Measurements from ENCODE around the gene ZCCHC9. TPM values are rescaled to one million over a fixed set of nuclear protein-coding genes. Genes with fewer than 3 reads are reported as not detected.
"Not testable (repeated sequence)": the region's sequence is repeated elsewhere in the genome, so short reads cannot be mapped to it uniquely, and the experiment has no call there.

ZCCHC9 gene
- total RNA-seq, 1 donor from 2014 or later, result 22.5 TPM

- H3K4me3 ChIP-seq (ENCODE audit: insufficient read depth, low read depth, low read length), result no peak overlapping the region
- H3K27ac Mint-ChIP-seq (ENCODE audit: unreplicated experiment), result peak overlapping the region; percentile 91
- peaks cover 5% of the 10 kb centered on the region for H3K9me3 Mint-ChIP-seq (ENCODE audit: unreplicated experiment)
- peak; percentile 87 for FAIRE-seq
- H3K36me3 Mint-ChIP-seq (ENCODE audit: low read depth, unreplicated experiment), result peaks cover 2% of the 10 kb centered on the region
- no peak overlapping the region for H2AFZ ChIP-seq (ENCODE audit: low read depth, low read length)
- no peaks in the 10 kb centered on the region for H3K36me3 ChIP-seq (ENCODE audit: insufficient read depth, low read length)
- H3K27ac ChIP-seq (ENCODE audit: low read depth, low read length), result peak overlapping the region; percentile 63
- no peak for TF ChIP-seq EZH2 (IDR thresholded peaks at IDR 0.05; ENCODE audit: insufficient read depth, low read length)
- no peak for TF ChIP-seq CTCF (IDR thresholded peaks at IDR 0.05; ENCODE audit: insufficient read depth, low read depth, low read length)
- peaks cover 46% of the 10 kb centered on the region for H3K79me2 ChIP-seq (ENCODE audit: insufficient read depth, low read length)
- H3K4me1 Mint-ChIP-seq (ENCODE audit: low read depth, unreplicated experiment), result peaks cover 20% of the 10 kb centered on the region
- peaks cover 15% of the 10 kb centered on the region for H3K4me1 ChIP-seq (ENCODE audit: insufficient read depth, low read length)
- no peak overlapping the region for H3K4me3 Mint-ChIP-seq (ENCODE audit: unreplicated experiment)
- no peaks in the 10 kb centered on the region for H3K27me3 Mint-ChIP-seq (ENCODE audit: low read depth, unreplicated experiment)
- peak; percentile 86 for DNase-seq (ENCODE audit: low read depth)
- H3K9ac ChIP-seq (ENCODE audit: low read length), result peak overlapping the region; percentile 25
- peak overlapping the region; percentile 39 for H3K4me2 ChIP-seq (ENCODE audit: low read length)
- H4K20me1 ChIP-seq (ENCODE audit: insufficient read depth, low read length), result peaks cover 3% of the 10 kb centered on the region
- no peaks in the 10 kb centered on the region for H3K9me3 ChIP-seq (ENCODE audit: insufficient read depth, low read depth, low read length)
- H3K27me3 ChIP-seq (ENCODE audit: insufficient read depth, low read length), result no peaks in the 10 kb centered on the region
These were observed 32.7 kb upstream of the ZCCHC9 start for GRCh38 chr5:81268521-81269196.

- TF ChIP-seq CTCF (IDR thresholded peaks at IDR 0.05; ENCODE audit: insufficient read depth, low read depth, low read length), result no peak
- no peak for TF ChIP-seq EZH2 (IDR thresholded peaks at IDR 0.05; ENCODE audit: insufficient read depth, low read length)
- DNase-seq (ENCODE audit: low read depth) (no peak), FAIRE-seq (no peak)
- H3K9me3 ChIP-seq (ENCODE audit: insufficient read depth, low read depth, low read length), result no peaks in the 10 kb centered on the region
- H3K4me1 ChIP-seq (ENCODE audit: insufficient read depth, low read length), result peaks cover 15% of the 10 kb centered on the region
- Mint-ChIP-seq H3K4me3 (ENCODE audit: unreplicated experiment) (no peak overlapping the region), H3K4me1 (ENCODE audit: low read depth, unreplicated experiment) (peaks cover 20% of the 10 kb centered on the region), H3K27ac (ENCODE audit: unreplicated experiment) (peak overlapping the region; percentile 91), H3K9me3 (ENCODE audit: unreplicated experiment) (peaks cover 9% of the 10 kb centered on the region), H3K27me3 (ENCODE audit: low read depth, unreplicated experiment) (no peaks in the 10 kb centered on the region), H3K36me3 (ENCODE audit: low read depth, unreplicated experiment) (peaks cover 2% of the 10 kb centered on the region)
- H3K4me2 ChIP-seq (ENCODE audit: low read length), result no peak overlapping the region
- H3K9ac ChIP-seq (ENCODE audit: low read length), result no peak overlapping the region
- no peaks in the 10 kb centered on the region for H3K36me3 ChIP-seq (ENCODE audit: insufficient read depth, low read length)
- no peak overlapping the region for H2AFZ ChIP-seq (ENCODE audit: low read depth, low read length)
- no peaks in the 10 kb centered on the region for H3K27me3 ChIP-seq (ENCODE audit: insufficient read depth, low read length)
- peaks cover 3% of the 10 kb centered on the region for H4K20me1 ChIP-seq (ENCODE audit: insufficient read depth, low read length)
- no peak overlapping the region for H3K4me3 ChIP-seq (ENCODE audit: insufficient read depth, low read depth, low read length)
- H3K27ac ChIP-seq (ENCODE audit: low read depth, low read length), result no peak overlapping the region
- peaks cover 57% of the 10 kb centered on the region for H3K79me2 ChIP-seq (ENCODE audit: insufficient read depth, low read length)
These were observed 31.5 kb upstream of the ZCCHC9 start for GRCh38 chr5:81269751-81270393.

- H3K9ac ChIP-seq (ENCODE audit: low read length); H3K27ac Mint-ChIP-seq (ENCODE audit: unreplicated experiment); H3K27me3 Mint-ChIP-seq (ENCODE audit: low read depth, unreplicated experiment); H3K36me3 Mint-ChIP-seq (ENCODE audit: low read depth, unreplicated experiment); DNase-seq (ENCODE audit: low read depth); H4K20me1 ChIP-seq (ENCODE audit: insufficient read depth, low read length); H3K4me3 ChIP-seq (ENCODE audit: insufficient read depth, low read depth, low read length); H3K4me3 Mint-ChIP-seq (ENCODE audit: unreplicated experiment); H3K27me3 ChIP-seq (ENCODE audit: insufficient read depth, low read length); H3K27ac ChIP-seq (ENCODE audit: low read depth, low read length); H3K36me3 ChIP-seq (ENCODE audit: insufficient read depth, low read length); H3K4me2 ChIP-seq (ENCODE audit: low read length); H2AFZ ChIP-seq (ENCODE audit: low read depth, low read length); FAIRE-seq; H3K9me3 ChIP-seq (ENCODE audit: insufficient read depth, low read depth, low read length): not testable (repeated sequence)
- Mint-ChIP-seq H3K4me1 (ENCODE audit: low read depth, unreplicated experiment) (peaks cover 20% of the 10 kb centered on the region), H3K9me3 (ENCODE audit: unreplicated experiment) (peaks cover 10% of the 10 kb centered on the region)
- Histone ChIP-seq H3K79me2 (ENCODE audit: insufficient read depth, low read length) (peaks cover 64% of the 10 kb centered on the region), H3K4me1 (ENCODE audit: insufficient read depth, low read length) (peaks cover 15% of the 10 kb centered on the region)
These were observed 30.9 kb upstream of the ZCCHC9 start for GRCh38 chr5:81270394-81271027.

Measured in astrocyte (in vitro differentiated cells and primary cell).